Activated naive CD4-positive, alpha-beta T cell treated with anti-CD3 and anti-CD28 coated beads, Interleukin-2, amount 50 U/mL, for 72 hours (primary cell): Measurements from ENCODE around the gene ELOVL6. TPM values are rescaled to one million over a fixed set of nuclear protein-coding genes. Genes with fewer than 3 reads are reported as not detected.
"Not testable (repeated sequence)": the region's sequence is repeated elsewhere in the genome, so short reads cannot be mapped to it uniquely, and the experiment has no call there.

ENCODE experiments used
- ATAC-seq, 2 donors: fragments of 150-1000 bp; cut with Tn5 transposase; 2 replicates each; pipeline ENCODE4 v1.10.0; 2021; ENCODE audit warnings: mild to moderate bottlenecking in 2 of 2, moderate library complexity in 2 of 2
- DNase-seq, 2 donors: peaks; one replicate each; pipeline ENCODE4 v3.0.0; 2021 to 2022; ENCODE audit warnings: low spot score in 2 of 2
- H3K27ac Mint-ChIP-seq, 2 donors: one replicate each; pipeline ENCODE4 v1.8.0; 2022; ENCODE audit warnings: mild to moderate bottlenecking in 2 of 2, mixed read lengths in 2 of 2
- H3K36me3 Mint-ChIP-seq, 2 donors: one replicate each; pipeline ENCODE4 v1.8.0; 2022; ENCODE audit warnings: mixed read lengths in 2 of 2
- H3K9me3 Mint-ChIP-seq, 2 donors: one replicate each; pipeline ENCODE4 v1.8.0; 2022; ENCODE audit warnings: mixed read lengths in 2 of 2
- total RNA-seq, 2 donors: library from RNA; stranded (reverse); gene quantifications; one replicate each; pipeline ENCODE4 v1.2.3, GENCODE V29; 2022

Gene ELOVL6
- total RNA-seq, 2 donors from 2014 or later: 5.6 to 8.9 TPM

DNA sequence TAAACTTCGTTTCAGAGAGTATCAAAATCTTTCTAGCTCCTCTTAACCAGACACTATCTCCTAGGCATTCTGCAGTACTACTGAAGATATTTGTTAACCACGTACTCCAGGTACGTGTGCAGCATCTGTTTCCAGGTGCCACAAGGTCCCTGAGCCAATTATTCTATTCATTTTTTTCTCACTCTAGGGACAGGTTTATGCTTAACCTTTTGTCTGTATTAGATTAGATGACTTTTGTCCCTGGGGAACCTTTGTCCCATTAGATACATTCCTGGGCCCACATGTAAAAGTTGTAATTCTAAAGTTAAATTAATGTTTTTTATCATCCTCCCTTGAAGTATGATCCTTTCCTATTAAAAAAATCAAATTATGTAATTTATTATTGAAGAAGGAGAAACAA lies 16.5 kb downstream of the ELOVL6 start:
- peaks cover 0 to 6% of the 10 kb centered on the region in 2 donors for H3K36me3 Mint-ChIP-seq
- no peak for ATAC-seq
- H3K27ac Mint-ChIP-seq: no peak overlapping the region
- DNase-seq: no peak
- no peaks in the 10 kb centered on the region for H3K9me3 Mint-ChIP-seq

DNA sequence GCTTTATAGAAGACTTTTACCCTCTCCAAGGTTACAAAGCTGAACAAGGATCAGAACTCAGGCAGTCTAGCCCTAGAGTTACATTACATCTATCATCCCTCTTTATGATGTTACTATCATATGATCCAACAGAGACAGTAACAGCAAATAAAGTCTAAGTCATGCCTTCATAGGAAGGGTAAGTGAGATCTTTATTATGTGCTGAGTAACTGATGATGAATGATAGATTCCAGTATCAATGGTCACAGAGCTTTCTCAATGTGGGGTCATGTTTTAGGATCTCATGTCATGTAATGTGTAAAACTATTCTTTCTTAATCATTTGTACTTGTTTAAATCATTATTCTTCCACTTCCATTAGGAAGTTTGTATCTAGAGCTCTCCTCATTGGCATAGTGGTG lies 22.8 kb downstream of the ELOVL6 start:
- ATAC-seq (no peak), DNase-seq (no peak)
- Mint-ChIP-seq H3K9me3 (no peaks in the 10 kb centered on the region), H3K27ac (no peak overlapping the region), H3K36me3 (no peaks in the 10 kb centered on the region)

DNA sequence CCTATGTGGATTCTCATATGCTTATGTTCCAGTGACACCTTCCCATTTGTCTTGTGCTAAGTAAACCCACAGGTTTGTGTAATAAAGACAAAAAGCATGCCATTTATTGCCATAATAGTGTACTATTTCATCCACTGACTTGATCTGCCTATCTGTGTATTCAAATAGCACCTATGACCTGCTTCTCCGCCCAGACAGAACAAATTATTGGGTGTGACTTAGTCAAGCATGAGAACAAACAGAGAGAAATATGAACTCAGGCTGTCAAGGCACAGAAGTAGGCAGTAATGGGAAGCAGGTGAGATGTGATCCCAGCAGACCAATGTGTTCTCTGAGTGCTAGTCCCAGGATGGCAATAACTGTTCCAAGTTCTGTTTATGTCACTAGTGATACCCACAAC lies 25.4 kb downstream of the ELOVL6 start:
- ATAC-seq: no peak
- no peaks in the 10 kb centered on the region for H3K36me3 Mint-ChIP-seq

DNA sequence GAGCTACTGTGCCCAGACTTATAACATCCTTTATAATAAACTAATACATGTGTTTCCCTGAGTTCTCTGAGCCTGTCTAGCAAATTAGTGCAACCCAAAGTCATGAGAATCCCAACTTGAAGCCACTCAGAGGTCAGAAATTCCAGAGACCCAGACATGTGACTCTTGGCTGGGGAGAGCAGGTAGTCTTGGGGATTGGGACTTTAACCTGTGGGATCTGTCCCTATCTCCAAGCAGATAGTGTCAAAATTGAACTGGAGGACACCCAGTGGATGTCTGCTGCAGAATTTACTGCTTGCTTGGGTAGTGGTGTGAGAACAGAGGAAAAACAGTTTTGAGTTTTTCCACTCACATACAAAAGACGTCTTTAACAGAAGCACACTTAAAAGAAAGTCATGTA lies 26.4 kb downstream of the ELOVL6 start:
- Mint-ChIP-seq H3K27ac (no peak overlapping the region), H3K36me3 (no peaks in the 10 kb centered on the region), H3K9me3 (no peaks in the 10 kb centered on the region)
- DNase-seq (no peak), ATAC-seq (no peak)

More for the DNA sequence above, 25.4 kb downstream of the ELOVL6 start:
- Mint-ChIP-seq H3K9me3 (no peaks in the 10 kb centered on the region), H3K27ac (no peak overlapping the region)
- no peak for DNase-seq

DNA sequence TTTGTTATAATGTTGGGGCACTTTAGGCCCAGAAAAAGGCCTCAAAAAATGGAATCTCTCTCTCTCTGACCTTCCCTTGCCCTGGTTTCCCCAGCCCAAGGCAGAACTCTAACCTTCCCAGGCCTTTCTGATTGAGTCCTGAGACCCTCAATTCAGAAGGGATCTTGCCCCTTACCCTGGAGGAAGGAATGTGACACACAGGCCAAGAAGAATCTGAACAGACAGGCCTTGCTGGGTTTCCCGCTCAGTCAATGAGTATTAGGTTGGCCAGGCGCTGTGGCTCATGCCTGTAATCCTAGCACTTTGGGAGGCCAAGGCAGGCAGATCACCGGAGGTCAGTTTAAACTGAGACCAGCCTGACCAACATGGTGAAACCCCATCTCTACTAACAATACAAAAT lies 27.6 kb downstream of the ELOVL6 start:
- Mint-ChIP-seq H3K27ac (no peak overlapping the region), H3K9me3 (no peaks in the 10 kb centered on the region), H3K36me3 (no peaks in the 10 kb centered on the region)
- DNase-seq (no peak), ATAC-seq (no peak)

DNA sequence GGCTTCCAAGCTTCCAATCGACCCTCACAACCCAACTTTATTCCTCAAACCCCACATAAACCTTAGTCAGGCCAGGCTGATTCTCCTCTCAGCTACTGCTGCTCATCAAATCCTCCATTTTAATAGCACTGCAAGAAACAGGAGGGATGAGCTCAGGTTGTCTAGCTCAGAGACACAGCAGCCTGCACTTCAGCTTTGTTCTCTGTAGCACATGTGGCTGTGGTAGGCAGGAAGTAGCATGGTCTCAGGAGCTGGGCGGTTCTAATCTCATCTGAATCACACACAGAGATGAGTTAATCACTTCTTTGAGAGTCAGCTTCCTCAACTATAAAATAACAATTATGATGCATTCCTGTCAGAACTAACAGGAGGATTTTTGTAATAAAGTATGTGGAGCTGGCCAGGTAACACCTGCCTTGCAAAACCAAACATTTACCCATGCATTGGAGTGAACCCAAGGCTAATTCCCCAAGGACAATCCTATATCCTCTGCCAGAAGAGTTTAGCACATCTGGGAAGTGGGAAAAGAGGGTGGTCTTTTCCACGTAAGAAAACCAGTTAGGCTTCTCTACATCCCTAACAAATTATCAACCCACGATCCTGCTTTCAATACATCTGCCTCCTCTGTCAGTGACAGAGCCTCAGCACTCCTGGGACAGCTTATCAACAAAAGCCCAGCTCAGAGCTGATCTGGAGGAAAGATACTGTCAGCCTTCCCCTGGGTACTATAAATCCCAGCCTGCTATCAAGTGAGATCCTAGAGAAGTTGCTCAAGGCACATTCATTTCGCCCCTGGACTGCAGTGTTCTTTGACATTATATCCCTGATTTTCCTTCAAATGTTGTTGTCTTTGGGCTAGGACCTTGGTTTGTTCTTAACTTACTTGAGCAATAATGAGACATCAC lies 32.8 kb downstream of the ELOVL6 start:
- DNase-seq (peak in 1 of 2 donors; percentile 39), ATAC-seq (peak; percentile 99 to 100)

DNA sequence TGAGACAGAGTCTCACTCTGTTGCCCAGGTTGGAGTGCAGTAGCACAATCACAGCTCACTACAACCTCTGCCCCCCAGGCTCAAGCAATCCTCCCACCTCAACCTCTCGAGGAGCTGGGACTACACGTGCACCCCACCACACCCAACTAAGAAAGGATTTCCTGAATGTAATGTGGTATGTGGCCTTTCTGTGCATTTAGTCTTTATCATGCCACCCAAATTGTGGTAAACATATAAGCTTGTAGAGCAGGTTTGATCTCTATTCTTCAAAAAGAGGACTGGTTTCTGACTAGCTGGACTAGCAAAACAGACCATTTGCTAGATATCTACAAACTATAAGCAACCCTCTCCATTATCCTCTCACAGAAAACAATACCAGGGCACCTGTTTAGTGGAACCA lies 33.6 kb downstream of the ELOVL6 start:
- no peak for ATAC-seq

More for the DNA sequence above, 32.8 kb downstream of the ELOVL6 start:
- peak overlapping the region; percentile 86 to 97 for H3K27ac Mint-ChIP-seq
- H3K36me3 Mint-ChIP-seq: peaks cover 0 to 28% of the 10 kb centered on the region in 2 donors
- peaks cover 0 to 5% of the 10 kb centered on the region in 2 donors for H3K9me3 Mint-ChIP-seq

DNA sequence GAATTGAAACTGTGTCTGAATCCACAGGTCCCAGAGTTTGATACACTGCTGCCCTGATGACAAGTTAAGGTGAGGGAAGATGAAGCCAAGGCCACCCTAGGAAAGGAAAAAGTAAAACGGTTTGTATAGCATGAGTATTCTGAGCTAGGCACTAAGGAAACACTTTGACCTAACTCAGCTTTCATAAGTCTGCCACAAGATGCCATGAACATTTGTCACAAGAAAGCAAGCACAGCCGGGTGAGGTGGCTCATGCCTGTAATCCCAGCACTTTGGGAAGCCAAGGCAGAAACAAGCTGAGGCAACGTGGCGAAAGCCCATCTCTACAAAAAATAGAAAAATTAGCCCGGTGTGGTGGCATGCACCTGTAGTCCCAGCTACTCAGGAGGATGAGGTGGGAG lies 34.2 kb downstream of the ELOVL6 start:
- Mint-ChIP-seq H3K9me3 (peaks cover 0 to 5% of the 10 kb centered on the region in 2 donors), H3K36me3 (peaks cover 0 to 28% of the 10 kb centered on the region in 2 donors), H3K27ac (peak overlapping the region in 1 of 2 donors; percentile 76)
- no peak for DNase-seq
- ATAC-seq: no peak

More for the DNA sequence above, 33.6 kb downstream of the ELOVL6 start:
- Mint-ChIP-seq H3K27ac (peak overlapping the region; percentile 86 to 97), H3K36me3 (peaks cover 0 to 28% of the 10 kb centered on the region in 2 donors), H3K9me3 (peaks cover 0 to 5% of the 10 kb centered on the region in 2 donors)
- DNase-seq: no peak

DNA sequence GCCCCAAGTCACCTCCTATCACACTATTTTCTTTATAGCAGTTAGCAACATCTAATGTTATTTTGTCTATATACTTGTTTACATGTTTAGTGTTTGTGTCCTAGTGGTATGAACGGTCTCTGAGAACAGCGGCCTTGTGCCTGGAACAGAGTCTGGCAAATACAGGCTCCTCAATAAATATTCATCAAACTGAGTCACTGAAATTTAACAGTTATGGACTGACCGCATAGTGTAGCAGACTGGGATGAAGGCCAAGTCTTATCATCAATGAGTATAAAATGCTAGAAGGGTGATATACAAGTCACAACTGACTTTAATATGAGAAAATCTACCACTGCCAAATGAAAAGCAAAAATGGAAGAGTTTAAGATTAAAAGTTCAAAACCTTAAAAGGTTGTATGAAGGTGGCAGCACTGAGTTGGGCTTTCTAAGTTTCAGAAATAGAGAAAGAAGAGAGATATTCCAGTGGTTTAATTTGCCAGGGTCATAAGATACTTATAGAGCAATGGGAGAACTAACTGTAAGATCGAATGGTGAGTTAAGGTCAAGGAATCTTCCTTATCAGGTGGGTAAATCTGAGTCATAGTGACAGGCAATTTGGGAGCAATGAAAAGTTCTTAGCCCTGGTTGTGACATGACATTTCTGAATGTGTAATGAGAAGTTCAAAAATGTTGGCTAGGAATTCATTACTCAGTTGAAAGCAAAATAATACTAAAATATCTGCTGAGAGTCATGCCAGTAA lies 34.9 kb downstream of the ELOVL6 start:
- no peak for DNase-seq
- Mint-ChIP-seq H3K27ac (peak overlapping the region in 1 of 2 donors; percentile 76), H3K36me3 (peaks cover 0 to 28% of the 10 kb centered on the region in 2 donors), H3K9me3 (peaks cover 0 to 5% of the 10 kb centered on the region in 2 donors)
- ATAC-seq: peak in 1 of 2 donors; percentile 18

DNA sequence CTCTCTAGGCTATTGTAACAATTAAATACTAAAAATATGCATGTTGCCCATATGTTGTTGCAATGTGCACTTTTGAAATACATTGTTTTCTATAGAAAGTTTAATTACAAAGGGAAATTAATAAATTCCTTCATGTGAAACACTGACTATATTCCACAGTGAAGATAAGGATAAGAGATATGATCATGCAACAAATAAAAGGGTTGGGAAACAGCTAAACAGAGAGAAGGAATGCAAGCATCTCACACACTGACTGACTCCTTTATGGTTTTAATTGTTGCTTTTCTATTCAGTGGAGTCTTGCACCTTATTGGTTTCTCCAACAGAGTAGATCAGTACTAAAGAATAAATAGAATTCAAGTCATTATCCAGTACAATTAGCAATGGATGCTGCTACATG lies 37.8 kb downstream of the ELOVL6 start:
- ATAC-seq (no peak), DNase-seq (no peak)
- Mint-ChIP-seq H3K36me3 (peaks cover 0 to 28% of the 10 kb centered on the region in 2 donors), H3K9me3 (peaks cover 0 to 5% of the 10 kb centered on the region in 2 donors), H3K27ac (no peak overlapping the region)

DNA sequence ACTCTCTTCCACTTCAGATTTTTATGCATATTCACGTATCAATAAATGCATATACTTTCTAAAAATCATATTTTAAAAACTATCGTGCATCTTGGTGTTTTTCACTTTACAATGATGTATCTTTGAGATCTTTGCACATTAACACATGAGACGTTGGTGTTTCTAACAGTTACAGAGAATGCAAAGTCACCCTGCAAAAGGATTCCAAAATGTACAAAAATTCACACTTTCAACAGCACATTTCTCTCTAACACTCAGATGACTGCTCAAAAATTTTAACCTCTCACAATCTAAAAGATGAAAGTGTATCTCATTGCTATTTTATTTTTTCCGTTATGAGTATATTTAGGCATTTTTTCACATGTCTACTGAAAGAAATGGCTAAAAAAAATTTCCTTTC lies 38.9 kb downstream of the ELOVL6 start:
- H3K36me3 Mint-ChIP-seq: peaks cover 0 to 20% of the 10 kb centered on the region in 2 donors
- no peak for DNase-seq
- H3K9me3 Mint-ChIP-seq: peaks cover 0 to 5% of the 10 kb centered on the region in 2 donors
- no peak overlapping the region for H3K27ac Mint-ChIP-seq
- no peak for ATAC-seq

DNA sequence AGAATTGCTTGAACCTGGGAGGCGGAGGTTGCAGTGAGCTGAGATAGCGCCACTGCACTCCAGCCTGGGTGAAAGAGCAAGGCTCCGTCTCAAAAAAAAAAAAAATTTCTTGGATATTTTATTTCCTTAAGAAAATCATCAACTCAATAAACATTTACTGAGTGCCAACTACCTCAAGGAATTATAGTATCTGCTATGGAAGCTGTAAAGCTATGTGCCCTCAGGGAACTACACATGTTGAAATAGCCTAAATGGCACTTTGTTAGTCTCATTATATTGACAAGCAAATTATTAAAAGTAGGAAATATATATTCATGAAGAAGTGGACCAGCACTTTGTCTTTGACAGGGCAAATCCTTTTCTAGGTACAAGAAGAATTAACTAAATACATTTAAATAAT lies 40.8 kb downstream of the ELOVL6 start:
- peaks cover 0 to 4% of the 10 kb centered on the region in 2 donors for H3K36me3 Mint-ChIP-seq
- H3K9me3 Mint-ChIP-seq: no peaks in the 10 kb centered on the region
- no peak for ATAC-seq
- H3K27ac Mint-ChIP-seq: no peak overlapping the region
- no peak for DNase-seq

DNA sequence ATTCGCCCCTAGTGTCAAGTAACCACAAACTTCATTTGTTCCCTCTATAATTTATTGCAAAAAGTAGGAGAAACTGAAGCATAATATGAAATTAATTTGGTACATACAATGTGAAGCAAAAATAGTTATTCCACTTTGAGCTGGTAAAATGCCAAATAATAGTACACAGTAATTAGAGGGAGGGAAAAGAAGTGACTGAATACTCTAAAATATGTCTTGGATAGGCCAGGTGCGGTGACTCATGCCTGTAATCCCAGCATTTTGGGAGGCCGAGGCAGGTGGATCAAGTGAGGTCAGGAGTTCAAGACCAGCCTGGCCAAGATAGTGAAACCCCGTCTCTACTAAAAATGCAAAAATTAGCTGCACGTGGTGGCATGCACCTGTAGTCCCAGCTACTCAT lies 41.2 kb downstream of the ELOVL6 start:
- not testable (repeated sequence) for H3K9me3 Mint-ChIP-seq, H3K27ac Mint-ChIP-seq, H3K36me3 Mint-ChIP-seq, DNase-seq, ATAC-seq

DNA sequence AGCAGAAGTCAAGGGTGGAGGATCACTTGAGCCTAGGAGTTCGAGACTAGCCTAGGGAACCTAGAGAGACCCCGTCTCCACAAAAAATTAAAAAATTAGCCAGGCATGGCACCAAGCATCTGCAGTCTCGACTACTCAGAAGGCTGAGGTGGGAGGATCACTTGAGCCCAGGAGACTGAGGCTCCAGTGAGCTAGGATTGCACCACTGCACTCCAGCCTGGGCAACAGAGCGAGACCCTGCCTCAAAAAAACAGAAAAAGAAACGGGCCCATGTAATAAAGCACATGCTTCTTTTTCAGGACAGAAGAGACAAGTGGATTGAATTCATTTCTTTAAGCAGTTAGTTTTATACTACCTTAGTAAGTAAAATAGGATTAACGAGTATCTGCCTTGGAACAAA lies 42.0 kb downstream of the ELOVL6 start:
- no peak for DNase-seq
- Mint-ChIP-seq H3K9me3 (no peaks in the 10 kb centered on the region), H3K36me3 (no peaks in the 10 kb centered on the region), H3K27ac (no peak overlapping the region)
- ATAC-seq: no peak

DNA sequence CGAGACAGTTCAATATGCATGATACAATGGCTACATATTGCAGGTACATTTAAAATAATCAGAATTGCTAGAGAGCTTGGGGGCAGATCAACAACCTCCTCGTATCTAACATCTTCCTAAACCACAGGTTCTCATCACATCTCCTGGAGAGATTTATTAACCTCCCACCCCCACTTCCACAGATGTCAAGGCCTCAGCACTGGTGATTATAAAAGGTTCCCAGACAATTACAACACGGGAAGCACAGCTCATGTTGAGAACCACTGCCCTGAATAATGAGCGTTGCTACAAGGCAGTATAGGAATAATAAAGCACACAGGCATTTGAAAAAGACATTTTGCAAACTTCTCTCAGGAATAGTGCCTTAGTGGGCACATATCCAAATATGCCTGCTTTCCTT lies 42.8 kb downstream of the ELOVL6 start:
- H3K36me3 Mint-ChIP-seq: no peaks in the 10 kb centered on the region
- peak overlapping the region in 1 of 2 donors; percentile 22 for H3K27ac Mint-ChIP-seq

DNA sequence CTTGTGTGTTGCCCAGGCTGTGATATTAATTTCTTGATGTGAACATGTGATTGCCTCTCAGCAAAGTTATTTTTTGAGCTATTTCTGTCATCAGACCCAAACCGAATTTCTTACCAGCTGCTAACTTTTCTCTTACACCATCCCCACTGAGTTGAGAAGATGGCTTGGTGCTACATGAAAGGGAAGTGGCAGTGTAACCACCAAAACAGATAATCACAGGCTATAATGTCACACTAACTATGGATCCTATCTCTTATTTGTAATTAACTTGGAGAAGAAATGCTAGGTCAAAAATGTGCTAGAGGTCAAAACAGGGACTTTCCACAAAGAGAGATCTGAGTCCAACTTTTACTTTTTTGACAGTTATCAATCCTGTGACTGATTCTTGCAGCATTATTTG lies 43.8 kb downstream of the ELOVL6 start:
- no peaks in the 10 kb centered on the region for H3K9me3 Mint-ChIP-seq
- ATAC-seq (no peak), DNase-seq (no peak)
- no peaks in the 10 kb centered on the region for H3K36me3 Mint-ChIP-seq
- H3K27ac Mint-ChIP-seq: no peak overlapping the region

More for the DNA sequence above, 42.8 kb downstream of the ELOVL6 start:
- H3K9me3 Mint-ChIP-seq: no peaks in the 10 kb centered on the region
- ATAC-seq (no peak), DNase-seq (no peak)

DNA sequence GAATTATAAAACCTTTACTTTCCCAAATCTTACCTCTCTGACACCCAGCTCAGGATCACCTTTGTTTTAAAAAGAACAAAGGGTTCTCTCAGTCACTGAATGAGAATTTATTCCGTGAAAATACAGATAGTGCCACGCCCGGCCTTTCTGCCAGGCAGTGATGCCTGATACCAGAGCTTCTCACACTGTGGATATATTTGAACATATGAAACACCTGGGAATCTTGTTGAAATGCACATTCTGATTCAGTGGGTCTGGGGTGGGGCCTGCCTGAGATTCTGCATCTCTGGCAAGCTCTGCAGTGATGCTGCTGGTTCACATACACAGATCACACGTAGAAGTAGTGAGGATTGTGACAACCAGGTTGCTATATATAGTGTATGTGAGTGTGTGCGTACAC lies 46.0 kb downstream of the ELOVL6 start:
- no peaks in the 10 kb centered on the region for H3K9me3 Mint-ChIP-seq
- H3K27ac Mint-ChIP-seq: no peak overlapping the region
- ATAC-seq (no peak), DNase-seq (no peak)
- no peaks in the 10 kb centered on the region for H3K36me3 Mint-ChIP-seq
